Measurements from ENCODE around the gene PSD2. TPM values are rescaled to one million over a fixed set of nuclear protein-coding genes. Genes with fewer than 3 reads are reported as not detected.

The PSD2 gene
- total RNA-seq, 3 donors from 2014 or later (not counting 1 experiment from before 2014, with no cell fraction given) = 1.3 to 2.5 (median 1.3) TPM

- no peak for ATAC-seq
- intact Hi-C loops (cut with micrococcal nuclease) = no loop called here
Measured at GRCh38 chr5:139806726-139807646, 11.4 kb downstream of the PSD2 start.

GRCh38 chr5:139807647-139808030 is 12.0 kb downstream of the PSD2 start:
- no peak for DNase-seq
- 74% methylated on average over 5 of the region's 6 CpGs for WGBS (ENCODE audit: insufficient coverage)
- ATAC-seq = no peak

More at GRCh38 chr5:139806726-139807646, 11.4 kb downstream of the PSD2 start:
- no peak for TF ChIP-seq CTCF (IDR thresholded peaks at IDR 0.05)
- Histone ChIP-seq H3K4me1 (ENCODE audit: control insufficient read depth, insufficient read depth, low read length) (no peaks in the 10 kb centered on the region), H3K9me3 (ENCODE audit: control insufficient read depth, insufficient read depth, low read length) (no peaks in the 10 kb centered on the region), H3K36me3 (ENCODE audit: control insufficient read depth, insufficient read depth, low read length) (no peaks in the 10 kb centered on the region), H3K27me3 (ENCODE audit: control insufficient read depth, insufficient read depth, low read length) (peaks cover 2% of the 10 kb centered on the region), H3K4me3 (ENCODE audit: low read length) (no peak overlapping the region), H3K27ac (ENCODE audit: low read length) (no peak overlapping the region)
- no peaks in the 10 kb centered on the region for H3K36me3 Mint-ChIP-seq
- peaks cover 3 to 5% of the 10 kb centered on the region in 2 donors for H3K27me3 Mint-ChIP-seq (ENCODE audit: low read depth in 2 of 2)
- 67% methylated on average over 7 of the region's 8 CpGs for WGBS (ENCODE audit: insufficient coverage)
- no peaks in the 10 kb centered on the region for H3K9me3 Mint-ChIP-seq
- H3K4me1 Mint-ChIP-seq = no peaks in the 10 kb centered on the region
- no peak overlapping the region for H3K4me3 Mint-ChIP-seq
- no peak overlapping the region for H3K27ac Mint-ChIP-seq
- no peak for DNase-seq

GRCh38 chr5:139808481-139809330 is 13.1 kb downstream of the PSD2 start:
- Mint-ChIP-seq H3K9me3 (no peaks in the 10 kb centered on the region), H3K27ac (no peak overlapping the region), H3K36me3 (no peaks in the 10 kb centered on the region), H3K4me3 (no peak overlapping the region), H3K4me1 (no peaks in the 10 kb centered on the region), H3K27me3 (ENCODE audit: low read depth in 2 of 2) (peaks cover 0 to 4% of the 10 kb centered on the region in 2 donors)
- intact Hi-C loops (cut with micrococcal nuclease) = no loop called here
- Histone ChIP-seq H3K4me1 (ENCODE audit: control insufficient read depth, insufficient read depth, low read length) (no peaks in the 10 kb centered on the region), H3K4me3 (ENCODE audit: low read length) (no peak overlapping the region), H3K9me3 (ENCODE audit: control insufficient read depth, insufficient read depth, low read length) (no peaks in the 10 kb centered on the region), H3K27me3 (ENCODE audit: control insufficient read depth, insufficient read depth, low read length) (peaks cover 2% of the 10 kb centered on the region), H3K27ac (ENCODE audit: low read length) (no peak overlapping the region), H3K36me3 (ENCODE audit: control insufficient read depth, insufficient read depth, low read length) (no peaks in the 10 kb centered on the region)
- TF ChIP-seq CTCF (IDR thresholded peaks at IDR 0.05) = no peak
- 44% methylated on average over 19 of the region's 19 CpGs for WGBS (ENCODE audit: insufficient coverage)
- ATAC-seq = peak in 2 of 3 donors; percentile 75 to 82
- DNase-seq = peak in 1 of 2 donors; percentile 43

More at GRCh38 chr5:139807647-139808030, 12.0 kb downstream of the PSD2 start:
- H3K27me3 Mint-ChIP-seq (ENCODE audit: low read depth in 2 of 2) = peaks cover 0 to 4% of the 10 kb centered on the region in 2 donors
- H3K4me3 Mint-ChIP-seq = no peak overlapping the region
- Histone ChIP-seq H3K4me3 (ENCODE audit: low read length) (no peak overlapping the region), H3K27me3 (ENCODE audit: control insufficient read depth, insufficient read depth, low read length) (peaks cover 2% of the 10 kb centered on the region), H3K27ac (ENCODE audit: low read length) (no peak overlapping the region), H3K4me1 (ENCODE audit: control insufficient read depth, insufficient read depth, low read length) (no peaks in the 10 kb centered on the region), H3K36me3 (ENCODE audit: control insufficient read depth, insufficient read depth, low read length) (no peaks in the 10 kb centered on the region), H3K9me3 (ENCODE audit: control insufficient read depth, insufficient read depth, low read length) (no peaks in the 10 kb centered on the region)
- H3K9me3 Mint-ChIP-seq = no peaks in the 10 kb centered on the region
- H3K4me1 Mint-ChIP-seq = no peaks in the 10 kb centered on the region
- no peak for TF ChIP-seq CTCF (IDR thresholded peaks at IDR 0.05)
- intact Hi-C loops (cut with micrococcal nuclease) = no loop called here
- no peak overlapping the region for H3K27ac Mint-ChIP-seq
- no peaks in the 10 kb centered on the region for H3K36me3 Mint-ChIP-seq
